ENCODE results near the gene NFYA. TPM values are rescaled to one million over a fixed set of nuclear protein-coding genes. Genes with fewer than 3 reads are reported as not detected.

NFYA gene
- total and polyA plus RNA-seq, 2 of the 13 experiments (the other 11 are each of a cell fraction or from before 2014, with no cell fraction given), result 16.0 to 22.9 TPM

- TF ChIP-seq XRCC5 (optimal IDR thresholded peaks at IDR 0.05; ENCODE audit: low read length) (peak; percentile 6), PAF1 (CRISPR knock-in tag; IDR thresholded peaks at IDR 0.05) (no peak), YEATS4 (CRISPR knock-in tag; IDR thresholded peaks at IDR 0.05; ENCODE audit: borderline replicate concordance) (peak; percentile 82), SP5 (CRISPR knock-in tag; IDR thresholded peaks at IDR 0.05; ENCODE audit: borderline replicate concordance, low read depth) (peak; percentile 84), MED13 (CRISPR knock-in tag; IDR thresholded peaks at IDR 0.05) (peak; percentile 38; the same call in 1 of the 2 replicates), MAF1 (CRISPR knock-in tag; IDR thresholded peaks at IDR 0.05; ENCODE audit: borderline replicate concordance) (no peak), ZNF253 (CRISPR knock-in tag; IDR thresholded peaks at IDR 0.05; ENCODE audit: borderline replicate concordance) (peak; percentile 66; the same call in 1 of the 2 replicates), ZKSCAN8 (CRISPR knock-in tag; IDR thresholded peaks at IDR 0.05; ENCODE audit: borderline replicate concordance) (no peak), ZNF614 (CRISPR knock-in tag; IDR thresholded peaks at IDR 0.05; ENCODE audit: borderline replicate concordance) (peak; percentile 57; the same call in 1 of the 2 replicates), SRSF4 (IDR thresholded peaks at IDR 0.05; ENCODE audit: low read depth, low read length, poor library complexity, severe bottlenecking) (peak; percentile 92), ZNF558 (CRISPR knock-in tag; IDR thresholded peaks at IDR 0.05; ENCODE audit: borderline replicate concordance) (no peak), ZNF503 (CRISPR knock-in tag; IDR thresholded peaks at IDR 0.05) (peak; percentile 56), TEAD2 (CRISPR knock-in tag; IDR thresholded peaks at IDR 0.05) (0 out of 2 replicates have a peak, but pooled peaks have one; percentile 34), ATRX (CRISPR knock-in tag; IDR thresholded peaks at IDR 0.05; ENCODE audit: borderline replicate concordance) (no peak), DDIT3 (CRISPR knock-in tag; IDR thresholded peaks at IDR 0.05) (no peak), ZFAT (CRISPR knock-in tag; conservative IDR thresholded peaks at IDR 0.05) (peak; percentile 63; the same call in 1 of the 2 replicates), ZNF382 (CRISPR knock-in tag; IDR thresholded peaks at IDR 0.05; ENCODE audit: borderline replicate concordance) (no peak), RCOR2 (CRISPR knock-in tag; IDR thresholded peaks at IDR 0.05) (no peak)
- TF ChIP-seq, protein P1, sequence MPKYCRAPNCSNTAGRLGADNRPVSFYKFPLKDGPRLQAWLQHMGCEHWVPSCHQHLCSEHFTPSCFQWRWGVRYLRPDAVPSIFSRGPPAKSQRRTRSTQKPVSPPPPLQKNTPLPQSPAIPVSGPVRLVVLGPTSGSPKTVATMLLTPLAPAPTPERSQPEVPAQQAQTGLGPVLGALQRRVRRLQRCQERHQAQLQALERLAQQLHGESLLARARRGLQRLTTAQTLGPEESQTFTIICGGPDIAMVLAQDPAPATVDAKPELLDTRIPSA (CRISPR knock-in tag; IDR thresholded peaks at IDR 0.05; ENCODE audit: borderline replicate concordance), result no peak
- TF ChIP-seq, protein P2, sequence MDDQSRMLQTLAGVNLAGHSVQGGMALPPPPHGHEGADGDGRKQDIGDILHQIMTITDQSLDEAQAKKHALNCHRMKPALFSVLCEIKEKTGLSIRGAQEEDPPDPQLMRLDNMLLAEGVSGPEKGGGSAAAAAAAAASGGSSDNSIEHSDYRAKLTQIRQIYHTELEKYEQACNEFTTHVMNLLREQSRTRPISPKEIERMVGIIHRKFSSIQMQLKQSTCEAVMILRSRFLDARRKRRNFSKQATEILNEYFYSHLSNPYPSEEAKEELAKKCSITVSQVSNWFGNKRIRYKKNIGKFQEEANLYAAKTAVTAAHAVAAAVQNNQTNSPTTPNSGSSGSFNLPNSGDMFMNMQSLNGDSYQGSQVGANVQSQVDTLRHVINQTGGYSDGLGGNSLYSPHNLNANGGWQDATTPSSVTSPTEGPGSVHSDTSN (CRISPR knock-in tag; IDR thresholded peaks at IDR 0.05; ENCODE audit: borderline replicate concordance), result peak; percentile 44; the same call in 1 of the 2 replicates
- TF ChIP-seq, protein P3, sequence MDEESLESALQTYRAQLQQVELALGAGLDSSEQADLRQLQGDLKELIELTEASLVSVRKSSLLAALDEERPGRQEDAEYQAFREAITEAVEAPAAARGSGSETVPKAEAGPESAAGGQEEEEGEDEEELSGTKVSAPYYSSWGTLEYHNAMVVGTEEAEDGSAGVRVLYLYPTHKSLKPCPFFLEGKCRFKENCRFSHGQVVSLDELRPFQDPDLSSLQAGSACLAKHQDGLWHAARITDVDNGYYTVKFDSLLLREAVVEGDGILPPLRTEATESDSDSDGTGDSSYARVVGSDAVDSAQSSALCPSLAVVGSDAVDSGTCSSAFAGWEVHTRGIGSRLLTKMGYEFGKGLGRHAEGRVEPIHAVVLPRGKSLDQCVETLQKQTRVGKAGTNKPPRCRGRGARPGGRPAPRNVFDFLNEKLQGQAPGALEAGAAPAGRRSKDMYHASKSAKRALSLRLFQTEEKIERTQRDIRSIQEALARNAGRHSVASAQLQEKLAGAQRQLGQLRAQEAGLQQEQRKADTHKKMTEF (CRISPR knock-in tag; IDR thresholded peaks at IDR 0.05), result peak; percentile 62; the same call in 1 of the 2 replicates
Observed at GRCh38 chr6:41073203-41073967, 611 bp downstream of the NFYA start (continued).
